ENCODE results near the gene TADA1.

DNA sequence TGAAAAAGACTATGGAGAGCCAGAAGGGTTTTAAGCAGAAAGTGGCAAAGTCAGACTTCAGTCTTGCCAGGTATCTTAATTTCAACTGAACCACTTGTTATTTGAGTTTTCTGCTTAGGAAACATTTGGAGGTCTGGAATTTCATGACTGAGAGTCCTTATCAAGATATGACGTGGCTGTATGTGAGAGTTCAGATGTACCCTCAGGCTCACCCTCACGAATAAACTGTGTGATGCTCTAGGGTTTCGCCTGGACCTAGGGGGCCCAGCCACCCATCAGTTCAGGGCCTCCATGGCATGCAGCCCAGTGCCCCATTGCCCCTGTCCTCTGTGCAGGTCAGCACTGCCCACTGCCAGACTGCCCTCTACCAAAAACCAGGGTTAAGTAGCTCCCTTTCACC lies 30.6 kb upstream of the TADA1 start:
- TF ChIP-seq, protein P1, sequence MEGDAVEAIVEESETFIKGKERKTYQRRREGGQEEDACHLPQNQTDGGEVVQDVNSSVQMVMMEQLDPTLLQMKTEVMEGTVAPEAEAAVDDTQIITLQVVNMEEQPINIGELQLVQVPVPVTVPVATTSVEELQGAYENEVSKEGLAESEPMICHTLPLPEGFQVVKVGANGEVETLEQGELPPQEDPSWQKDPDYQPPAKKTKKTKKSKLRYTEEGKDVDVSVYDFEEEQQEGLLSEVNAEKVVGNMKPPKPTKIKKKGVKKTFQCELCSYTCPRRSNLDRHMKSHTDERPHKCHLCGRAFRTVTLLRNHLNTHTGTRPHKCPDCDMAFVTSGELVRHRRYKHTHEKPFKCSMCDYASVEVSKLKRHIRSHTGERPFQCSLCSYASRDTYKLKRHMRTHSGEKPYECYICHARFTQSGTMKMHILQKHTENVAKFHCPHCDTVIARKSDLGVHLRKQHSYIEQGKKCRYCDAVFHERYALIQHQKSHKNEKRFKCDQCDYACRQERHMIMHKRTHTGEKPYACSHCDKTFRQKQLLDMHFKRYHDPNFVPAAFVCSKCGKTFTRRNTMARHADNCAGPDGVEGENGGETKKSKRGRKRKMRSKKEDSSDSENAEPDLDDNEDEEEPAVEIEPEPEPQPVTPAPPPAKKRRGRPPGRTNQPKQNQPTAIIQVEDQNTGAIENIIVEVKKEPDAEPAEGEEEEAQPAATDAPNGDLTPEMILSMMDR (IDR thresholded peaks at IDR 0.05) = no peak
- TF ChIP-seq POLR2A (IDR thresholded peaks at IDR 0.05) = no peak
- no peak for TF ChIP-seq POLR2AphosphoS5 (IDR thresholded peaks at IDR 0.05; ENCODE audit: insufficient read depth in 1 of 2, low read depth in 1 of 2)
